ENCODE measurements around the gene IFT20. TPM values are rescaled to one million over a fixed set of nuclear protein-coding genes. Genes with fewer than 3 reads are reported as not detected.

Gene IFT20
- total and polyA plus RNA-seq, 2 donors from 2014 or later: 37.5 to 52.6 TPM

DNA sequence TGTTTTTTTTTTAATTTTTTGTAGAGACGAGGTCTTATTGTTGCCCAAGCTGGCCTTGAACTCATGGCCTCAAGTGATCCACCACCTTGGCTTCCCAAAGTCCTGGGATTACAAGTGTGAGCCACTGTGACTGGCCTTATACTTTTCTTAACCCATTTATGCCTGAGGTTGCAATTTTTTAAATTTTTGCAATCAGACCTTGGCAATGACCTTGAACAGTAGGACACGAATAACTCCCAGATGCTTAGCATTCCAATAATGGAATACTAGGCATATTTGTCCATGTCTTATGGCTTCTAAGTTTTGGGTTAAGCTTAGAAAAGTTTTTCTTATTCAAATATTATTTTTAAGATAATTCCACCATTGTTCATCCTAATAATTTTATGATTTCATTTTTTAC lies 44.6 kb downstream of the IFT20 start:
- Histone ChIP-seq H3K36me3 (ENCODE audit: control insufficient read depth in 2 of 3, insufficient read depth in 3 of 3, low read length in 3 of 3) (no peaks in the 10 kb centered on the region), H3K9ac (ENCODE audit: low read length in 3 of 3) (no peak overlapping the region), H3K4me3 (ENCODE audit: low read length in 3 of 3) (no peak overlapping the region), H3K4me1 (ENCODE audit: control insufficient read depth in 2 of 3, insufficient read depth in 2 of 3, low read depth in 1 of 3, low read length in 3 of 3) (no peaks in the 10 kb centered on the region), H3K9me3 (ENCODE audit: control insufficient read depth in 2 of 3, insufficient read depth in 1 of 3, low read length in 3 of 3) (no peaks in the 10 kb centered on the region), H3K27me3 (ENCODE audit: control insufficient read depth, insufficient read depth, low read length) (no peaks in the 10 kb centered on the region), H3K27ac (ENCODE audit: low read depth in 2 of 2, low read length in 2 of 2) (no peak overlapping the region)
- intact Hi-C loops (cut with DNase I): no loop called here
- no peak for FAIRE-seq
- no peak for DNase-seq
- TF ChIP-seq, protein P1, sequence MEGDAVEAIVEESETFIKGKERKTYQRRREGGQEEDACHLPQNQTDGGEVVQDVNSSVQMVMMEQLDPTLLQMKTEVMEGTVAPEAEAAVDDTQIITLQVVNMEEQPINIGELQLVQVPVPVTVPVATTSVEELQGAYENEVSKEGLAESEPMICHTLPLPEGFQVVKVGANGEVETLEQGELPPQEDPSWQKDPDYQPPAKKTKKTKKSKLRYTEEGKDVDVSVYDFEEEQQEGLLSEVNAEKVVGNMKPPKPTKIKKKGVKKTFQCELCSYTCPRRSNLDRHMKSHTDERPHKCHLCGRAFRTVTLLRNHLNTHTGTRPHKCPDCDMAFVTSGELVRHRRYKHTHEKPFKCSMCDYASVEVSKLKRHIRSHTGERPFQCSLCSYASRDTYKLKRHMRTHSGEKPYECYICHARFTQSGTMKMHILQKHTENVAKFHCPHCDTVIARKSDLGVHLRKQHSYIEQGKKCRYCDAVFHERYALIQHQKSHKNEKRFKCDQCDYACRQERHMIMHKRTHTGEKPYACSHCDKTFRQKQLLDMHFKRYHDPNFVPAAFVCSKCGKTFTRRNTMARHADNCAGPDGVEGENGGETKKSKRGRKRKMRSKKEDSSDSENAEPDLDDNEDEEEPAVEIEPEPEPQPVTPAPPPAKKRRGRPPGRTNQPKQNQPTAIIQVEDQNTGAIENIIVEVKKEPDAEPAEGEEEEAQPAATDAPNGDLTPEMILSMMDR (IDR thresholded peaks at IDR 0.05; ENCODE audit: borderline replicate concordance, extremely low read depth, insufficient read depth): no peak

GRCh38 chr17:28285965-28286364 lies 49.3 kb downstream of the IFT20 start:
- H3K9me3 ChIP-seq (ENCODE audit: control insufficient read depth in 2 of 3, insufficient read depth in 1 of 3, low read length in 3 of 3): no peaks in the 10 kb centered on the region
- no peak overlapping the region for H3K4me3 ChIP-seq (ENCODE audit: low read length in 3 of 3)
- H3K4me1 ChIP-seq (ENCODE audit: control insufficient read depth in 2 of 3, insufficient read depth in 2 of 3, low read depth in 1 of 3, low read length in 3 of 3): no peaks in the 10 kb centered on the region
- TF ChIP-seq, protein P1 (IDR thresholded peaks at IDR 0.05; ENCODE audit: borderline replicate concordance, extremely low read depth, insufficient read depth): no peak
- FAIRE-seq: no peak
- H3K9ac ChIP-seq (ENCODE audit: low read length in 3 of 3): no peak overlapping the region
- DNase-seq: no peak
- H3K27ac ChIP-seq (ENCODE audit: low read depth in 2 of 2, low read length in 2 of 2): no peak overlapping the region
- intact Hi-C loops (cut with DNase I): no loop called here
- no peaks in the 10 kb centered on the region for H3K27me3 ChIP-seq (ENCODE audit: control insufficient read depth, insufficient read depth, low read length)
- no peaks in the 10 kb centered on the region for H3K36me3 ChIP-seq (ENCODE audit: control insufficient read depth in 2 of 3, insufficient read depth in 3 of 3, low read length in 3 of 3)

DNA sequence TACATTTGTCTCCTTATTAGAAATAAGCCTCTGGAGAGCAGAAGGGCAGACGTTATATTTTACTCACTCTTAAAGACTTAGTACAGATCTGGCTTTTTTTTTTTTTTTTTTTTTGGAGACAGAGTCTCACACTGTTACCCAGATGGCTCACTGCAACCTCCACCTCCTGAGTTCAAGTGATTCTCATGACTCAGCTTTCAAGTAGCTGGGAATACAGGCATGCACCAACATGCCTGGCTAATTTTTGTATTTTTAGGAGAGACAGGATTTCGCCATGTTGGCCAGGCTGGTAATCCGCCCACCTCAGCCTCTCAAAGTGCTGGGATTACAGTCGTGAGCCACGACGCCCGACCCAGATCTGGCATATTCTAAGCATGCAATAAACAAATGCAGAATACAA lies 52.7 kb downstream of the IFT20 start:
- no peak for FAIRE-seq
- intact Hi-C loops (cut with DNase I): no loop called here

More for the DNA sequence above, 52.7 kb downstream of the IFT20 start:
- Histone ChIP-seq H3K9ac (ENCODE audit: low read length in 3 of 3) (no peak overlapping the region), H3K27ac (ENCODE audit: low read depth in 2 of 2, low read length in 2 of 2) (no peak overlapping the region), H3K4me3 (ENCODE audit: low read length in 3 of 3) (no peak overlapping the region), H3K9me3 (ENCODE audit: control insufficient read depth in 2 of 3, insufficient read depth in 1 of 3, low read length in 3 of 3) (no peaks in the 10 kb centered on the region), H3K4me1 (ENCODE audit: control insufficient read depth in 2 of 3, insufficient read depth in 2 of 3, low read depth in 1 of 3, low read length in 3 of 3) (no peaks in the 10 kb centered on the region), H3K36me3 (ENCODE audit: control insufficient read depth in 2 of 3, insufficient read depth in 3 of 3, low read length in 3 of 3) (no peaks in the 10 kb centered on the region), H3K27me3 (ENCODE audit: control insufficient read depth, insufficient read depth, low read length) (no peaks in the 10 kb centered on the region)
- DNase-seq: no peak
- TF ChIP-seq, protein P1 (IDR thresholded peaks at IDR 0.05; ENCODE audit: borderline replicate concordance, extremely low read depth, insufficient read depth): no peak

Data from kidney (tissue), 14 donors.